Liver (tissue), 9 donors: ENCODE data around the gene TOLLIP. TPM values are rescaled to one million over a fixed set of nuclear protein-coding genes. Genes with fewer than 3 reads are reported as not detected.

ENCODE experiments used
- DNase-seq: peaks from one replicate; pipeline ENCODE4 v3.0.0-alpha.2; 2017; ENCODE audit warnings: low spot score
- H3K27ac ChIP-seq, 2 donors: one replicate each; pipeline ENCODE4 v1.7.0; 2013; ENCODE audit warnings: inconsistent platforms in 2 of 2, low read length in 2 of 2, control low read depth in 1 of 2, low read depth in 1 of 2, mild to moderate bottlenecking in 1 of 2
- H3K27me3 ChIP-seq, 4 donors: one replicate each; pipeline versions ENCODE4 v1.6.1 to v1.7.0; 2013; ENCODE audit warnings: low read length in 3 of 4, inconsistent platforms in 1 of 4, mild to moderate bottlenecking in 1 of 4, moderate library complexity in 1 of 4; ENCODE audit not compliant: control insufficient read depth in 4 of 4, insufficient read depth in 4 of 4
- H3K36me3 ChIP-seq, 4 donors: one replicate each; pipeline versions ENCODE4 v1.6.1 to v1.7.0; 2013; ENCODE audit warnings: low read length in 3 of 4, mild to moderate bottlenecking in 3 of 4, low read depth in 1 of 4, moderate library complexity in 1 of 4; ENCODE audit not compliant: control insufficient read depth in 4 of 4, insufficient read depth in 3 of 4
- H3K4me1 ChIP-seq, 4 donors: one replicate each; pipeline versions ENCODE4 v1.6.1 to v1.7.0; 2013; ENCODE audit warnings: low read length in 3 of 4, mild to moderate bottlenecking in 3 of 4, moderate library complexity in 1 of 4; ENCODE audit not compliant: control insufficient read depth in 4 of 4, insufficient read depth in 4 of 4
- H3K4me3 ChIP-seq, 3 donors: one replicate each; pipeline versions ENCODE4 v1.6.1 to v1.7.0; 2013; ENCODE audit warnings: low read length in 3 of 3, control low read depth in 1 of 3, low read depth in 1 of 3, mild to moderate bottlenecking in 1 of 3
- H3K9ac ChIP-seq, 2 donors: one replicate each; pipeline ENCODE4 v1.7.0; 2013; ENCODE audit warnings: low read length in 2 of 2, mild to moderate bottlenecking in 2 of 2, moderate library complexity in 2 of 2, control low read depth in 1 of 2, low read depth in 1 of 2
- H3K9me3 ChIP-seq, 4 donors: one replicate each; pipeline versions ENCODE4 v1.6.1 to v1.7.0; 2013; ENCODE audit warnings: low read length in 3 of 4; ENCODE audit not compliant: control insufficient read depth in 4 of 4
- ATF3 ChIP-seq: IDR thresholded peaks from 2 replicates; pipeline ENCODE4 v1.6.1; 2016; ENCODE audit warnings: antibody characterized with exemption
- CTCF ChIP-seq: fragments of 150-350 bp; IDR thresholded peaks from 2 replicates; pipeline ENCODE4 v1.5.1; 2017; ENCODE audit warnings: improper control_type of control experiment, low read depth, low read length; ENCODE audit not compliant: missing input control
- EGR1 ChIP-seq, 2 donors: IDR thresholded peaks; 2 replicates each; pipeline ENCODE4 v1.6.1; 2016 to 2018; ENCODE audit warnings: antibody characterized with exemption in 2 of 2, low read depth in 2 of 2
- FOXA1 ChIP-seq: IDR thresholded peaks from 2 replicates; pipeline ENCODE4 v1.6.1; 2016; ENCODE audit warnings: antibody characterized with exemption
- FOXA2 ChIP-seq: IDR thresholded peaks from 2 replicates; pipeline ENCODE4 v1.6.1; 2016; ENCODE audit warnings: antibody characterized with exemption
- GABPA ChIP-seq, 2 donors: IDR thresholded peaks in 1 of 2; conservative IDR thresholded peaks in 1 of 2; 2 replicates each; pipeline ENCODE4 v1.6.1; 2016; ENCODE audit warnings: antibody characterized with exemption in 2 of 2, mild to moderate bottlenecking in 1 of 2, moderate library complexity in 1 of 2
- HNF4A ChIP-seq, 2 donors: conservative IDR thresholded peaks; 2 replicates each; pipeline ENCODE4 v1.6.1; 2016; ENCODE audit warnings: antibody characterized with exemption in 2 of 2, mild to moderate bottlenecking in 2 of 2
- HNF4G ChIP-seq: IDR thresholded peaks from 2 replicates; pipeline ENCODE4 v1.6.1; 2016; ENCODE audit warnings: antibody characterized with exemption
- JUND ChIP-seq, 2 donors: IDR thresholded peaks; 2 replicates each; pipeline ENCODE4 v1.6.1; 2016; ENCODE audit warnings: antibody characterized with exemption in 2 of 2
- MAX ChIP-seq: IDR thresholded peaks from 2 replicates; pipeline ENCODE4 v1.6.1; 2016; ENCODE audit warnings: antibody characterized with exemption
- NR2F2 ChIP-seq: IDR thresholded peaks from 2 replicates; pipeline ENCODE4 v1.6.1; 2016; ENCODE audit warnings: antibody characterized with exemption
- RAD21 ChIP-seq, 2 donors: IDR thresholded peaks; 2 replicates each; pipeline ENCODE4 v1.6.1; 2016; ENCODE audit warnings: antibody characterized with exemption in 2 of 2, mild to moderate bottlenecking in 2 of 2
- REST ChIP-seq: IDR thresholded peaks from 2 replicates; pipeline ENCODE4 v1.6.1; 2016; ENCODE audit warnings: antibody characterized with exemption, mild to moderate bottlenecking
- RXRA ChIP-seq, 2 donors: IDR thresholded peaks; 2 replicates each; pipeline ENCODE4 v1.6.1; 2017 to 2018; ENCODE audit warnings: antibody characterized with exemption in 2 of 2, mild to moderate bottlenecking in 1 of 2
- SP1 ChIP-seq: IDR thresholded peaks from 2 replicates; pipeline ENCODE4 v1.6.1; 2018; ENCODE audit warnings: antibody characterized with exemption, mild to moderate bottlenecking
- TAF1 ChIP-seq: conservative IDR thresholded peaks from 2 replicates; pipeline ENCODE4 v1.6.1; 2016; ENCODE audit warnings: antibody characterized with exemption, mild to moderate bottlenecking
- YY1 ChIP-seq: IDR thresholded peaks from 2 replicates; pipeline ENCODE4 v1.6.1; 2016; ENCODE audit warnings: antibody characterized with exemption, mild to moderate bottlenecking
- ZBTB33 ChIP-seq: IDR thresholded peaks from 2 replicates; pipeline ENCODE4 v1.6.1; 2016; ENCODE audit warnings: antibody characterized with exemption
- WGBS: extraction: QIAGEN DNeasy Blood & Tissue Kit; methylation state at CpG from one replicate; pipeline ENCODE4 v1.1.7; 2013; 5-methylcytosine and 5-hydroxymethylcytosine counted together
- polyA plus RNA-seq, 2 donors: library from polyadenylated mRNA; stranded (reverse) in 1 of 2; unstranded in 1 of 2; fragments of 200-250 nt in 1 of 2; fragments of >200 nt in 1 of 2; fragmentation: Nextera tagmentation in 1 of 2; extraction: Ambion mirVana in 1 of 2; gene quantifications; one replicate each; pipeline versions ENCODE4 v1.2.1 to v1.2.3, GENCODE V29; 2013 to 2015
- total RNA-seq, 2 donors: library from RNA; depleted of rRNA; stranded (reverse); fragments of >200 nt; gene quantifications; one replicate each; pipeline ENCODE4 v1.2.3, GENCODE V29; 2014
- donor health status: healthy.
- donor health status: healthy.
- donor health status: healthy.
- donor health status: healthy.
- donor health status: healthy.

Gene TOLLIP
- total and polyA plus RNA-seq, 4 donors, result 27.5 to 102 (median 72.9) TPM

GRCh38 chr11:1257366-1257765, 52.1 kb downstream of the TOLLIP start (continued):
- no peak for TF ChIP-seq ZBTB33

GRCh38 chr11:1256257-1257045, 53.0 kb downstream of the TOLLIP start:
- Histone ChIP-seq H3K27ac (no peak overlapping the region), H3K27me3 (no peaks in the 10 kb centered on the region), H3K4me1 (no peaks in the 10 kb centered on the region), H3K36me3 (no peaks in the 10 kb centered on the region), H3K9ac (no peak overlapping the region), H3K9me3 (no peaks in the 10 kb centered on the region), H3K4me3 (no peak overlapping the region)
- DNase-seq, result no peak
- TF ChIP-seq EGR1 (IDR thresholded peaks at IDR 0.05; ENCODE audit: low read depth in 2 of 2), result no peak
- no peak for TF ChIP-seq REST
- TF ChIP-seq RXRA (IDR thresholded peaks at IDR 0.05), result no peak
- TF ChIP-seq CTCF, result no peak
- TF ChIP-seq MAX, result no peak
- TF ChIP-seq TAF1, result no peak
- TF ChIP-seq JUND (IDR thresholded peaks at IDR 0.05), result no peak
- no peak for TF ChIP-seq GABPA (IDR thresholded peaks at IDR 0.05 in 1 of 2, conservative IDR thresholded peaks at IDR 0.05 in 1 of 2)
- TF ChIP-seq HNF4G, result no peak
- TF ChIP-seq FOXA2, result no peak
- TF ChIP-seq NR2F2, result no peak
- no peak for TF ChIP-seq HNF4A (conservative IDR thresholded peaks at IDR 0.05)
- no peak for TF ChIP-seq RAD21 (IDR thresholded peaks at IDR 0.05)
- TF ChIP-seq ATF3, result no peak
- TF ChIP-seq ZBTB33, result no peak
- TF ChIP-seq YY1, result no peak
- TF ChIP-seq SP1, result no peak
- no peak for TF ChIP-seq FOXA1
- WGBS, result 58% methylated on average over 26 of the region's 26 CpGs
